ENCODE data around the gene SLC49A4. TPM values are rescaled to one million over a fixed set of nuclear protein-coding genes. Genes with fewer than 3 reads are reported as not detected.

Gene SLC49A4
- total and polyA plus RNA-seq, 2 of the 13 experiments (the other 11 are each of a cell fraction or from before 2014, with no cell fraction given) = 6.5 to 16.3 TPM

DNA sequence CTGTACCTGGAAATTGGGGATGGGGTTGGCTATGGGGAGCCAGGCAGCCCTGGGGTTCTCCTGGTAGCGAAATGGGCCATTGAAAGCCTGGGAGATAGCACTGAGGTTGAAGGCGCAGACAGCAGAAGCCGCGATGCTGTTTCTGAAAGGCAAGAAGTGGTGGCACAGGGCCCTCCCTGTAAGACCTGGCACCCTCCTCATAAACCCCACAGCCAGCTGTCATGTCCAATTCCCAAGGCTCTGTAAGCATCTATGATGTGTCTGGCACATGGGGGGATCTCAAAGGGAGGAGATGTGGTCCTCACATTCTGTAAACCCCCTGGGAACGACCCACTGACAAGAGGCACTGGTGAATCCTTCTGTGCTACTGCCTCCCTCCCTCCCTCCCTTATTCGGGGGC lies 128.7 kb downstream of the SLC49A4 start (continued):
- TF ChIP-seq, protein P1, sequence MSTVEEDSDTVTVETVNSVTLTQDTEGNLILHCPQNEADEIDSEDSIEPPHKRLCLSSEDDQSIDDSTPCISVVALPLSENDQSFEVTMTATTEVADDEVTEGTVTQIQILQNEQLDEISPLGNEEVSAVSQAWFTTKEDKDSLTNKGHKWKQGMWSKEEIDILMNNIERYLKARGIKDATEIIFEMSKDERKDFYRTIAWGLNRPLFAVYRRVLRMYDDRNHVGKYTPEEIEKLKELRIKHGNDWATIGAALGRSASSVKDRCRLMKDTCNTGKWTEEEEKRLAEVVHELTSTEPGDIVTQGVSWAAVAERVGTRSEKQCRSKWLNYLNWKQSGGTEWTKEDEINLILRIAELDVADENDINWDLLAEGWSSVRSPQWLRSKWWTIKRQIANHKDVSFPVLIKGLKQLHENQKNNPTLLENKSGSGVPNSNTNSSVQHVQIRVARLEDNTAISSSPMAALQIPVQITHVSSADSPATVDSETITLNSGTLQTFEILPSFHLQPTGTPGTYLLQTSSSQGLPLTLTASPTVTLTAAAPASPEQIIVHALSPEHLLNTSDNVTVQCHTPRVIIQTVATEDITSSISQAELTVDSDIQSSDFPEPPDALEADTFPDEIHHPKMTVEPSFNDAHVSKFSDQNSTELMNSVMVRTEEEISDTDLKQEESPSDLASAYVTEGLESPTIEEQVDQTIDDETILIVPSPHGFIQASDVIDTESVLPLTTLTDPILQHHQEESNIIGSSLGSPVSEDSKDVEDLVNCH (CRISPR knock-in tag; IDR thresholded peaks at IDR 0.05) = no peak
- TF ChIP-seq ZNF432 (CRISPR knock-in tag; IDR thresholded peaks at IDR 0.05; ENCODE audit: borderline replicate concordance) (no peak), NBN (conservative IDR thresholded peaks at IDR 0.05) (no peak), AGO1 (IDR thresholded peaks at IDR 0.05; ENCODE audit: low read depth, low read length, poor library complexity, severe bottlenecking) (no peak), NCOR1 (IDR thresholded peaks at IDR 0.05; ENCODE audit: borderline replicate concordance, low read length) (no peak), ZNF124 (CRISPR knock-in tag; IDR thresholded peaks at IDR 0.05) (no peak), ZKSCAN1 (IDR thresholded peaks at IDR 0.05; ENCODE audit: low read length) (no peak), ZNF441 (CRISPR knock-in tag; IDR thresholded peaks at IDR 0.05; ENCODE audit: borderline replicate concordance) (no peak), POGK (CRISPR knock-in tag; conservative IDR thresholded peaks at IDR 0.05) (no peak)
- TF ChIP-seq, protein P2, sequence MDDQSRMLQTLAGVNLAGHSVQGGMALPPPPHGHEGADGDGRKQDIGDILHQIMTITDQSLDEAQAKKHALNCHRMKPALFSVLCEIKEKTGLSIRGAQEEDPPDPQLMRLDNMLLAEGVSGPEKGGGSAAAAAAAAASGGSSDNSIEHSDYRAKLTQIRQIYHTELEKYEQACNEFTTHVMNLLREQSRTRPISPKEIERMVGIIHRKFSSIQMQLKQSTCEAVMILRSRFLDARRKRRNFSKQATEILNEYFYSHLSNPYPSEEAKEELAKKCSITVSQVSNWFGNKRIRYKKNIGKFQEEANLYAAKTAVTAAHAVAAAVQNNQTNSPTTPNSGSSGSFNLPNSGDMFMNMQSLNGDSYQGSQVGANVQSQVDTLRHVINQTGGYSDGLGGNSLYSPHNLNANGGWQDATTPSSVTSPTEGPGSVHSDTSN (CRISPR knock-in tag; IDR thresholded peaks at IDR 0.05; ENCODE audit: borderline replicate concordance) = no peak

All from HepG2 (cell line).